ENCODE results near the gene HIF3A.

The HIF3A gene

GRCh38 chr19:46350758-46351159 lies 53.9 kb downstream of the HIF3A start:
- H3K4me1 ChIP-seq (ENCODE audit: control insufficient read depth in 1 of 2, insufficient read depth in 2 of 2, low read length in 2 of 2) = peaks cover 29 to 50% of the 10 kb centered on the region in 2 donors
- no peak overlapping the region for H3K4me3 ChIP-seq (ENCODE audit: low read depth in 1 of 2, low read length in 2 of 2)
- no peaks in the 10 kb centered on the region for H3K9me3 ChIP-seq (ENCODE audit: control insufficient read depth in 1 of 2, low read length in 2 of 2)
- peaks cover 19 to 24% of the 10 kb centered on the region in 2 donors for H3K36me3 ChIP-seq (ENCODE audit: control insufficient read depth in 1 of 2, insufficient read depth in 2 of 2, low read length in 2 of 2)
- peak overlapping the region; percentile 1 for H3K27ac ChIP-seq (ENCODE audit: low read length)
- no peaks in the 10 kb centered on the region for H3K27me3 ChIP-seq (ENCODE audit: low read depth, low read length)

- no peaks in the 10 kb centered on the region for H3K9me3 ChIP-seq (ENCODE audit: control insufficient read depth in 1 of 2, low read length in 2 of 2)
- H3K4me1 ChIP-seq (ENCODE audit: control insufficient read depth in 1 of 2, insufficient read depth in 2 of 2, low read length in 2 of 2) = peaks cover 29 to 50% of the 10 kb centered on the region in 2 donors
- H3K27ac ChIP-seq (ENCODE audit: low read length) = peak overlapping the region; percentile 1
- no peaks in the 10 kb centered on the region for H3K27me3 ChIP-seq (ENCODE audit: low read depth, low read length)
- peaks cover 21 to 24% of the 10 kb centered on the region in 2 donors for H3K36me3 ChIP-seq (ENCODE audit: control insufficient read depth in 1 of 2, insufficient read depth in 2 of 2, low read length in 2 of 2)
- H3K4me3 ChIP-seq (ENCODE audit: low read depth in 1 of 2, low read length in 2 of 2) = no peak overlapping the region
Observed at GRCh38 chr19:46351241-46352041, 54.6 kb downstream of the HIF3A start.

GRCh38 chr19:46353730-46354528 lies 57.1 kb downstream of the HIF3A start:
- Histone ChIP-seq H3K4me3 (ENCODE audit: low read depth in 1 of 2, low read length in 2 of 2) (no peak overlapping the region), H3K27ac (ENCODE audit: low read length) (no peak overlapping the region), H3K4me1 (ENCODE audit: control insufficient read depth in 1 of 2, insufficient read depth in 2 of 2, low read length in 2 of 2) (peaks cover 23 to 32% of the 10 kb centered on the region in 2 donors), H3K27me3 (ENCODE audit: low read depth, low read length) (no peaks in the 10 kb centered on the region), H3K9me3 (ENCODE audit: control insufficient read depth in 1 of 2, low read length in 2 of 2) (no peaks in the 10 kb centered on the region), H3K36me3 (ENCODE audit: control insufficient read depth in 1 of 2, insufficient read depth in 2 of 2, low read length in 2 of 2) (peaks cover 25 to 30% of the 10 kb centered on the region in 2 donors)

- peaks cover 14 to 16% of the 10 kb centered on the region in 2 donors for H3K4me1 ChIP-seq (ENCODE audit: control insufficient read depth in 1 of 2, insufficient read depth in 2 of 2, low read length in 2 of 2)
- H3K27ac ChIP-seq (ENCODE audit: low read length) = no peak overlapping the region
Observed at GRCh38 chr19:46355234-46356148, 58.6 kb downstream of the HIF3A start.

GRCh38 chr19:46356149-46357055 lies 59.6 kb downstream of the HIF3A start:
- Histone ChIP-seq H3K4me1 (ENCODE audit: control insufficient read depth in 1 of 2, insufficient read depth in 2 of 2, low read length in 2 of 2) (peaks cover 6 to 7% of the 10 kb centered on the region in 2 donors), H3K36me3 (ENCODE audit: control insufficient read depth in 1 of 2, insufficient read depth in 2 of 2, low read length in 2 of 2) (peaks cover 25 to 30% of the 10 kb centered on the region in 2 donors), H3K27ac (ENCODE audit: low read length) (no peak overlapping the region)

More at GRCh38 chr19:46355234-46356148, 58.6 kb downstream of the HIF3A start:
- no peak overlapping the region for H3K4me3 ChIP-seq (ENCODE audit: low read depth in 1 of 2, low read length in 2 of 2)
- H3K36me3 ChIP-seq (ENCODE audit: control insufficient read depth in 1 of 2, insufficient read depth in 2 of 2, low read length in 2 of 2) = peaks cover 25 to 30% of the 10 kb centered on the region in 2 donors
- H3K27me3 ChIP-seq (ENCODE audit: low read depth, low read length) = no peaks in the 10 kb centered on the region
- H3K9me3 ChIP-seq (ENCODE audit: control insufficient read depth in 1 of 2, low read length in 2 of 2) = no peaks in the 10 kb centered on the region

GRCh38 chr19:46357846-46358583 lies 61.2 kb downstream of the HIF3A start:
- H3K27ac ChIP-seq (ENCODE audit: low read length) = no peak overlapping the region
- H3K9me3 ChIP-seq (ENCODE audit: control insufficient read depth in 1 of 2, low read length in 2 of 2) = no peaks in the 10 kb centered on the region
- H3K4me1 ChIP-seq (ENCODE audit: control insufficient read depth in 1 of 2, insufficient read depth in 2 of 2, low read length in 2 of 2) = no peaks in the 10 kb centered on the region
- H3K27me3 ChIP-seq (ENCODE audit: low read depth, low read length) = no peaks in the 10 kb centered on the region
- peaks cover 25 to 30% of the 10 kb centered on the region in 2 donors for H3K36me3 ChIP-seq (ENCODE audit: control insufficient read depth in 1 of 2, insufficient read depth in 2 of 2, low read length in 2 of 2)
- no peak overlapping the region for H3K4me3 ChIP-seq (ENCODE audit: low read depth in 1 of 2, low read length in 2 of 2)

More at GRCh38 chr19:46356149-46357055, 59.6 kb downstream of the HIF3A start:
- no peak overlapping the region for H3K4me3 ChIP-seq (ENCODE audit: low read depth in 1 of 2, low read length in 2 of 2)
- H3K9me3 ChIP-seq (ENCODE audit: control insufficient read depth in 1 of 2, low read length in 2 of 2) = no peaks in the 10 kb centered on the region
- H3K27me3 ChIP-seq (ENCODE audit: low read depth, low read length) = no peaks in the 10 kb centered on the region

- no peaks in the 10 kb centered on the region for H3K27me3 ChIP-seq (ENCODE audit: low read depth, low read length)
- no peak overlapping the region for H3K27ac ChIP-seq (ENCODE audit: low read length)
- H3K36me3 ChIP-seq (ENCODE audit: control insufficient read depth in 1 of 2, insufficient read depth in 2 of 2, low read length in 2 of 2) = peaks cover 5 to 16% of the 10 kb centered on the region in 2 donors
- H3K4me1 ChIP-seq (ENCODE audit: control insufficient read depth in 1 of 2, insufficient read depth in 2 of 2, low read length in 2 of 2) = no peaks in the 10 kb centered on the region
- H3K4me3 ChIP-seq (ENCODE audit: low read depth in 1 of 2, low read length in 2 of 2) = no peak overlapping the region
- H3K9me3 ChIP-seq (ENCODE audit: control insufficient read depth in 1 of 2, low read length in 2 of 2) = no peaks in the 10 kb centered on the region
Observed at GRCh38 chr19:46361915-46362314, 65.1 kb downstream of the HIF3A start.

- no peaks in the 10 kb centered on the region for H3K4me1 ChIP-seq (ENCODE audit: control insufficient read depth in 1 of 2, insufficient read depth in 2 of 2, low read length in 2 of 2)
- H3K27ac ChIP-seq (ENCODE audit: low read length) = no peak overlapping the region
- H3K36me3 ChIP-seq (ENCODE audit: control insufficient read depth in 1 of 2, insufficient read depth in 2 of 2, low read length in 2 of 2) = peaks cover 5 to 21% of the 10 kb centered on the region in 2 donors
- no peaks in the 10 kb centered on the region for H3K9me3 ChIP-seq (ENCODE audit: control insufficient read depth in 1 of 2, low read length in 2 of 2)
- H3K27me3 ChIP-seq (ENCODE audit: low read depth, low read length) = no peaks in the 10 kb centered on the region
- no peak overlapping the region for H3K4me3 ChIP-seq (ENCODE audit: low read depth in 1 of 2, low read length in 2 of 2)
Observed at GRCh38 chr19:46364359-46364758, 67.5 kb downstream of the HIF3A start.

GRCh38 chr19:46365561-46365960 lies 68.7 kb downstream of the HIF3A start:
- H3K4me1 ChIP-seq (ENCODE audit: control insufficient read depth in 1 of 2, insufficient read depth in 2 of 2, low read length in 2 of 2) = no peaks in the 10 kb centered on the region
- no peaks in the 10 kb centered on the region for H3K9me3 ChIP-seq (ENCODE audit: control insufficient read depth in 1 of 2, low read length in 2 of 2)
- no peak overlapping the region for H3K4me3 ChIP-seq (ENCODE audit: low read depth in 1 of 2, low read length in 2 of 2)
- H3K36me3 ChIP-seq (ENCODE audit: control insufficient read depth in 1 of 2, insufficient read depth in 2 of 2, low read length in 2 of 2) = peaks cover 5 to 21% of the 10 kb centered on the region in 2 donors
- no peak overlapping the region for H3K27ac ChIP-seq (ENCODE audit: low read length)
- no peaks in the 10 kb centered on the region for H3K27me3 ChIP-seq (ENCODE audit: low read depth, low read length)
